ENCODE data around the gene NTRK2. TPM values are rescaled to one million over a fixed set of nuclear protein-coding genes. Genes with fewer than 3 reads are reported as not detected.

Gene NTRK2
- total RNA-seq, 4 donors from 2014 or later, result 2.9 to 15.9 (median 8.4) TPM

- Histone ChIP-seq H3K27me3 (no peaks in the 10 kb centered on the region), H3K27ac (no peak overlapping the region), H3K4me1 (peaks cover 0 to 14% (median 5%) of the 10 kb centered on the region in 3 donors), H3K9me3 (no peaks in the 10 kb centered on the region), H3K36me3 (no peaks in the 10 kb centered on the region), H3K4me3 (no peak overlapping the region)
- intact Hi-C loops (cut with DNase I), result no loop called here
- 67 to 68% methylated on average over 3 to 5 of the region's 5 CpGs for WGBS, 2 donors
- no peak for TF ChIP-seq POLR2A (IDR thresholded peaks at IDR 0.05)
- TF ChIP-seq, protein P1, sequence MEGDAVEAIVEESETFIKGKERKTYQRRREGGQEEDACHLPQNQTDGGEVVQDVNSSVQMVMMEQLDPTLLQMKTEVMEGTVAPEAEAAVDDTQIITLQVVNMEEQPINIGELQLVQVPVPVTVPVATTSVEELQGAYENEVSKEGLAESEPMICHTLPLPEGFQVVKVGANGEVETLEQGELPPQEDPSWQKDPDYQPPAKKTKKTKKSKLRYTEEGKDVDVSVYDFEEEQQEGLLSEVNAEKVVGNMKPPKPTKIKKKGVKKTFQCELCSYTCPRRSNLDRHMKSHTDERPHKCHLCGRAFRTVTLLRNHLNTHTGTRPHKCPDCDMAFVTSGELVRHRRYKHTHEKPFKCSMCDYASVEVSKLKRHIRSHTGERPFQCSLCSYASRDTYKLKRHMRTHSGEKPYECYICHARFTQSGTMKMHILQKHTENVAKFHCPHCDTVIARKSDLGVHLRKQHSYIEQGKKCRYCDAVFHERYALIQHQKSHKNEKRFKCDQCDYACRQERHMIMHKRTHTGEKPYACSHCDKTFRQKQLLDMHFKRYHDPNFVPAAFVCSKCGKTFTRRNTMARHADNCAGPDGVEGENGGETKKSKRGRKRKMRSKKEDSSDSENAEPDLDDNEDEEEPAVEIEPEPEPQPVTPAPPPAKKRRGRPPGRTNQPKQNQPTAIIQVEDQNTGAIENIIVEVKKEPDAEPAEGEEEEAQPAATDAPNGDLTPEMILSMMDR (IDR thresholded peaks at IDR 0.05), result no peak
- DNase-seq, result no peak
Measured at GRCh38 chr9:84788803-84789462, 119.4 kb downstream of the NTRK2 start.

DNA sequence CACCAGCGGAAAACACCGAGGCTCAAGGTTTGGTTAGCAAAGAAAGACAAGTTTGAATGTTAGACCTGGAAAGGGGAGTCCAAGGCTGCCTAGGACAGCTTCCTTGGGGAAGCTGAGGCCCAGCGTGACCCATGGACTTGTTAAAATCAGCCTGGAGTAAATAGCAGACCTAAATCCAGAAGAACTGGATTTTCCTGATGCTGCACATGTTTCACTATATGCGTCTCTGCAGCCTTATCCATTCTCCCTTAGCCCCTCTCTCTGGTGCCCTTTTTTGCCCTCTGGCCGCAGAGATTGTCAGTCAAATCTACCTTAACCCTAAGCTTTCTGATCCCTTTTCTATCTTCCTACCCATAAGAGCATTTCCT lies 119.9 kb downstream of the NTRK2 start:
- Histone ChIP-seq H3K9me3 (no peaks in the 10 kb centered on the region), H3K36me3 (no peaks in the 10 kb centered on the region), H3K4me1 (peaks cover 0 to 14% (median 5%) of the 10 kb centered on the region in 3 donors), H3K27me3 (no peaks in the 10 kb centered on the region), H3K4me3 (no peak overlapping the region), H3K27ac (no peak overlapping the region)
- intact Hi-C loops (cut with DNase I), result no loop called here
- no peak for DNase-seq
- WGBS, 2 donors, result 57 to 61% methylated on average over 2 to 4 of the region's 5 CpGs
- no peak for TF ChIP-seq POLR2A (IDR thresholded peaks at IDR 0.05)
- TF ChIP-seq, protein P1 (IDR thresholded peaks at IDR 0.05), result no peak

DNA sequence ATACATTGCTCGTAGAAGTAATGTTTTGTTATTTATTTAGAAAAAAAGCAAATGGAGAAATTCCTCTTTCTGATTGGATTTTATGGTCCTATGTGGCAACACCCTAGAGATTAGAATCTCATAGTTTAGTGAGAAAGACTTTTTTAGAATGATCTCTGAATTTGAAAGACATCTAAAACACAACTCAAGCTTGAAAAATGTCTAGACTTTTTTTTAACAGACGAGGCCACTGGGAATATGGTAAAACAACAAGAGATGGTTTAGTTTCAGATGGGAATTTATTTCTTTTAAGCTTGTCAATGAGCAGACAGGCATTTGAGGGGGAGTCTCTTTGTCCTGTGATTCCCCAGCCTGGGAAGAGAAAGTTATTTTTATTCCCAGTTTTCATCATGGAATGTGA lies 122.1 kb downstream of the NTRK2 start:
- WGBS, 2 donors, result 66 to 85% methylated on average over 2 of the region's 2 CpGs
- Histone ChIP-seq H3K9me3 (no peaks in the 10 kb centered on the region), H3K4me3 (no peak overlapping the region), H3K27ac (no peak overlapping the region), H3K4me1 (peaks cover 0 to 14% (median 5%) of the 10 kb centered on the region in 3 donors), H3K27me3 (no peaks in the 10 kb centered on the region), H3K36me3 (no peaks in the 10 kb centered on the region)
- TF ChIP-seq, protein P1 (IDR thresholded peaks at IDR 0.05), result no peak
- no peak for TF ChIP-seq POLR2A (IDR thresholded peaks at IDR 0.05)
- DNase-seq, result no peak
- intact Hi-C loops (cut with DNase I), result no loop called here

DNA sequence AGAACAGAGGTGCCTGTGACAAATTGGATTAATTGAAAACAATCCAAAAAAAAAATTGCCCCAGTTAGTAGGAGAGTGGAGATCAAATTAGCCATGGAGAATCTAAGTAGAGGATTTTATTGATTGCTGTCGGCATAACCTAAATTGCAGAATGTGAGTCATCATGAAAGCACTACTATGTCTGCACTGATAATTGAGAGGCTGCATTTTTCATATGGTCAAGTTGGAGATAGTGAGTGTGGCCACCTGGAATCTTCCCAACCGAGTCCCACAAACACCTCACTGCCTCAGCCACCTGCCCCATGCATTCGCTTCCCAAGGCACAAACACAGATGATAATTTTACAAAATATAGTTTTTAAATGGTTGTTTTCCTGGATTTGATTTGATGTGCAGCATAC lies 123.7 kb downstream of the NTRK2 start:
- Histone ChIP-seq H3K27ac (no peak overlapping the region), H3K9me3 (no peaks in the 10 kb centered on the region), H3K4me1 (peaks cover 0 to 14% (median 5%) of the 10 kb centered on the region in 3 donors), H3K36me3 (no peaks in the 10 kb centered on the region), H3K27me3 (no peaks in the 10 kb centered on the region), H3K4me3 (no peak overlapping the region)
- no peak for DNase-seq
- intact Hi-C loops (cut with DNase I), result no loop called here
- WGBS, 2 donors, result 83 to 89% methylated on average over 3 of the region's 3 CpGs
- no peak for TF ChIP-seq POLR2A (IDR thresholded peaks at IDR 0.05)
- TF ChIP-seq, protein P1 (IDR thresholded peaks at IDR 0.05), result no peak

DNA sequence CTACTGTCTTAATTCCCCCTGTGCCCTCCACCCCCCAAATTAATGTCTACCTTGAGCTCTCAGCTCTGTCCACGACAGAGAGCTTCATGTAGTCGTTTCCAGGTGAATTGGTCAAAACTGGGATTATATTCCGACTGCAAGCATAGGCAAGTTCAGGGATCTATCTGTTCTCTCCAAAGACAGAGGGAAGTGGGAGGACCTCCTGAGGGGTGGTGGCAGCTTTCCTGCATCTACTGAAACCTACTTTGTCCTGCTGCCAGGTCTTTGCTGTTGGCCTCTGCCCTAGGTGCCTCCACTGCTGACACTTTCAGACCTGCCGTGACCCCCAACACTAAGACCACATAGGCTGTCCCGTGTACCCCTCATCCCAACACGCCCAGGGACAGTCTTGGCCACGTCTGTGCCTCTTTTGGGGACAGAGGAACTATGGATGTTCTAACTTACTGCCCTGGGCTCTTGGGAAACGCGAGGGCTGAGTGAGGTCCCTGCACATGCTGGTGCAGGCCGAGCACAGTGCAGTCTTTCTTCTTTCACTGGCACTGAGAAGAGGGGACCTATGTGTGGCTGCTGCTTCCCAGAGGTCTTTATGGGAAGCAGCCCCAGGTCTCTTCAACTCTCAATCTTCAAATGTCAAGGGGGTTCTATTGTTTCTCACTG lies 125.6 kb downstream of the NTRK2 start:
- intact Hi-C loops (cut with DNase I), result no loop called here
- Histone ChIP-seq H3K4me1 (no peaks in the 10 kb centered on the region), H3K9me3 (no peaks in the 10 kb centered on the region), H3K4me3 (no peak overlapping the region), H3K36me3 (no peaks in the 10 kb centered on the region), H3K27me3 (no peaks in the 10 kb centered on the region), H3K27ac (no peak overlapping the region)
- TF ChIP-seq POLR2A (IDR thresholded peaks at IDR 0.05), result no peak
- TF ChIP-seq, protein P1 (IDR thresholded peaks at IDR 0.05), result no peak
- 74 to 80% methylated on average over 8 to 9 of the region's 10 CpGs for WGBS, 2 donors
- DNase-seq, result no peak
